Parathyroid adenoma (tissue), 2 donors: ENCODE data around the gene KCNK18.

Experiments
- H2AFZ ChIP-seq: fragments of 300-600 bp; sonication (generic); one replicate; pipeline ENCODE4 v1.7.0; 2017; ENCODE audit warnings: antibody characterized with exemption, mild to moderate bottlenecking
- H3K27ac ChIP-seq: fragments of 300-600 bp; sonication (generic); one replicate; pipeline ENCODE4 v1.7.0; 2017
- H3K27me3 ChIP-seq: fragments of 300-600 bp; sonication (generic); one replicate; pipeline ENCODE4 v1.7.0; 2017; ENCODE audit warnings: low read length; ENCODE audit not compliant: control insufficient read depth, insufficient read depth
- H3K36me3 ChIP-seq: fragments of 300-600 bp; sonication (generic); one replicate; pipeline ENCODE4 v1.7.0; 2017; ENCODE audit warnings: low read length; ENCODE audit not compliant: control insufficient read depth, insufficient read depth
- H3K4me1 ChIP-seq: fragments of 300-600 bp; sonication (generic); one replicate; pipeline ENCODE4 v1.7.0; 2017; ENCODE audit warnings: control low read depth
- H3K4me2 ChIP-seq: fragments of 300-600 bp; sonication (generic); one replicate; pipeline ENCODE4 v1.7.0; 2017; ENCODE audit warnings: low read length
- H3K4me3 ChIP-seq: fragments of 300-600 bp; sonication (generic); one replicate; pipeline ENCODE4 v1.7.0; 2017; ENCODE audit warnings: low read depth, low read length
- H3K79me2 ChIP-seq: fragments of 300-600 bp; sonication (generic); one replicate; pipeline ENCODE4 v1.7.0; 2017; ENCODE audit warnings: control low read depth
- H3K9ac ChIP-seq: fragments of 300-600 bp; sonication (generic); one replicate; pipeline ENCODE4 v1.7.0; 2017; ENCODE audit warnings: mild to moderate bottlenecking
- H3K9me3 ChIP-seq: fragments of 300-600 bp; sonication (generic); one replicate; pipeline ENCODE4 v1.7.0; 2017; ENCODE audit warnings: low read length; ENCODE audit not compliant: control insufficient read depth
- CTCF ChIP-seq: fragments of 300-600 bp; sonication (generic); IDR thresholded peaks from one replicate; pipeline ENCODE4 v1.7.0; 2017; ENCODE audit warnings: antibody characterized with exemption, mild to moderate bottlenecking
- donor health status: primary hyperparathyroidism.

The KCNK18 gene

DNA sequence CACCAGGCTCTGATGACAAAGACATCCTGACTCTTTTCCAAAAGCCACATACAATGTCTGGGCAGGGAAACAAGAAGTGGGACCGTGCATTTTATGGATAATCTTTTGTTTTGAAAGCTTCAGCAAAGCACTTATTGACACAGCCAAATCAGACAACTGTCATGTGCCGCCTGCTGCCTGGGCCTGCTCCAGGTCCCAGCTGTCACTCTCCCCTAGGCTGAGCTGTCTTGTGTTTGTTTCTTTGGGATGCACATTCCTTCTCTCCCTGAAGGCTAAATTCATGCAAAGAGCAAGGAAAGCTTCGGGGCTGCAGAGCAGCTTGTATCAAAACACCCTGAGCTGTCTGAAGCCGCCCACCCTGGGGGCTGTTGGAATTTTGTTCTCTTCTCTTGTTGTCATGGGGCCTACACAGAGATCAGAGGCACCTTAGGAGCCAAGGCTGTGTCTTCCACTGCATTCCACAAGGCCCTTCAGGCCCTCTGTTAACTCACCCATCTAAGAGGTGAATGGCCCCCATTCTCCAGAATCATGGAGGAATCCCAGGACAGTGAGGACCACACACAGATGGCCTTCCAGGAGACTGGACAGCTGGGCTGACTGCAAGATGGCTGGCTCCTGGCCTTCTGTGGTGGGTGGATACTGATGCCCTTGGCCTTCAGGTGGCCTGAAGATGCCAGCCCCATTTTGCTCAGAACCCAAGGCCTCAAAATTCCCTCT is 25.8 kb downstream of the KCNK18 start:
- Histone ChIP-seq H3K4me3 (no peak overlapping the region), H3K79me2 (no peaks in the 10 kb centered on the region), H3K27me3 (no peaks in the 10 kb centered on the region), H3K36me3 (no peaks in the 10 kb centered on the region), H3K27ac (no peak overlapping the region), H2AFZ (no peak overlapping the region), H3K9ac (no peak overlapping the region), H3K4me1 (no peaks in the 10 kb centered on the region), H3K4me2 (no peak overlapping the region), H3K9me3 (no peaks in the 10 kb centered on the region)
- no peak for TF ChIP-seq CTCF

GRCh38 chr10:117223693-117224430 is 26.6 kb downstream of the KCNK18 start:
- Histone ChIP-seq H3K79me2 (no peaks in the 10 kb centered on the region), H3K36me3 (no peaks in the 10 kb centered on the region), H3K9ac (no peak overlapping the region), H2AFZ (no peak overlapping the region), H3K27me3 (no peaks in the 10 kb centered on the region), H3K4me1 (no peaks in the 10 kb centered on the region), H3K4me3 (no peak overlapping the region), H3K4me2 (no peak overlapping the region), H3K27ac (no peak overlapping the region), H3K9me3 (no peaks in the 10 kb centered on the region)
- TF ChIP-seq CTCF: no peak

- no peak for TF ChIP-seq CTCF
- no peaks in the 10 kb centered on the region for H3K4me1 ChIP-seq
- H3K27ac ChIP-seq: no peak overlapping the region
- H3K79me2 ChIP-seq: no peaks in the 10 kb centered on the region
- no peak overlapping the region for H3K4me2 ChIP-seq
- H3K9ac ChIP-seq: no peak overlapping the region
- H3K36me3 ChIP-seq: no peaks in the 10 kb centered on the region
- H2AFZ ChIP-seq: no peak overlapping the region
- H3K9me3 ChIP-seq: no peaks in the 10 kb centered on the region
- H3K4me3 ChIP-seq: no peak overlapping the region
- H3K27me3 ChIP-seq: no peaks in the 10 kb centered on the region
These were observed 27.6 kb downstream of the KCNK18 start for GRCh38 chr10:117224881-117225280.

DNA sequence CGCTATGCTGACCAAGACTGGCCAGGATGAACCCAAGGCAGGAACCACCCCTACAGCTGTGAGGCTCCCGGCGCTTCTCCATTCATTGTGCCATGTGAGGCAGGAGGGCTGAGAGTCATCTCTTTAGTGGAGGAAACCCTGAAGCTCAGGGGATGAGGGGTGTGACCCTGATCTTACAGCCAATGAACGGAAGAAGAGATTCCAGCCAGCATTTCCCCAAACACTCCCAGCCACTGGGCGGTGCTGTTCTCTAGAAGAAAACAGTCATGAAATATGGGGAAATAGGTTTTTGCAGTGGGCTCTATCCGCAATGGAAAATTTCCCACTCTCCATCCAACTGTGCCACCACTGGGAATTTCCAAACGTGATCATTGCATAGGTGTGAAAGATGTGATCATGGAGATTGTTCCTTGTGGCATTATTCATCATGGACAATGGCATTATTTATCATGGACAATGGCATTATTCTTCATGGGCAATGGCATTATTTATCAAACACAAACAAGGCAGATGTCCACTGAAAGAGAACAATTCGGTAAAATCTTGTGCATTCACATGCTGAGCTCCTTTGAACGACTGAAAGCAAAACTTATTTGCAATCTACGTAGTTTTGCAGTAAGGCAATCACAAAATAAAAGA is 29.6 kb downstream of the KCNK18 start:
- no peak overlapping the region for H2AFZ ChIP-seq
- no peaks in the 10 kb centered on the region for H3K4me1 ChIP-seq
- no peaks in the 10 kb centered on the region for H3K79me2 ChIP-seq
- H3K9me3 ChIP-seq: no peaks in the 10 kb centered on the region
- H3K36me3 ChIP-seq: no peaks in the 10 kb centered on the region
- no peaks in the 10 kb centered on the region for H3K27me3 ChIP-seq
- H3K4me3 ChIP-seq: no peak overlapping the region
- TF ChIP-seq CTCF: peak; percentile 55
- no peak overlapping the region for H3K27ac ChIP-seq
- no peak overlapping the region for H3K9ac ChIP-seq
- no peak overlapping the region for H3K4me2 ChIP-seq
